ENCODE measurements around the gene PPP1CA.

DNA sequence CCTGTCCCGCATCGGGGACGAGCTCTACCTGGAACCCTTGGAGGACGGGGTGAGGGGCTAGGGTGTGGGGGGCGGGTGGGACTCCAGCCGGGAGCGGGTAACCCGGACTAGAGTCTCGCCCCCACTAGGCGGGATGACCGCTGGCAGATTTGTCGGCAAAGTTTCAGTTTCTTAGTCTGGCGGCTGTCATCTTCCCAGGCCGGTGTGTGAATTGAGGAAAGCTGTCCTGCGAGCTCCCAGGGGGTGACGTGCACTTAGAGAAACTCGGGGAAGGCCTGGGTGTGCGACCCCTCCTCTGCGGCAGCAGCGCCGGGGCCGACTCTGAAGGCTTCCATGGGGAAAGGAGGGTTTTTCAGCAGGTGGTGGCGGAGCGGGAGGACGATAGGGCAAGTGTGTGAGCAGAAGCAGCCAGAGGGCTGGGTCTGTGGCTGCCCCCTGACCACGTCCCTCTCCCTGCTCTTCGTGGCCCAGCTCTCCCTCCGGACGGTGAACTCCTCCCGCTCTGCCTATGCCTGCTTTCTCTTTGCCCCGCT is 9.4 kb downstream of the PPP1CA start:
- TF ChIP-seq, protein P1, sequence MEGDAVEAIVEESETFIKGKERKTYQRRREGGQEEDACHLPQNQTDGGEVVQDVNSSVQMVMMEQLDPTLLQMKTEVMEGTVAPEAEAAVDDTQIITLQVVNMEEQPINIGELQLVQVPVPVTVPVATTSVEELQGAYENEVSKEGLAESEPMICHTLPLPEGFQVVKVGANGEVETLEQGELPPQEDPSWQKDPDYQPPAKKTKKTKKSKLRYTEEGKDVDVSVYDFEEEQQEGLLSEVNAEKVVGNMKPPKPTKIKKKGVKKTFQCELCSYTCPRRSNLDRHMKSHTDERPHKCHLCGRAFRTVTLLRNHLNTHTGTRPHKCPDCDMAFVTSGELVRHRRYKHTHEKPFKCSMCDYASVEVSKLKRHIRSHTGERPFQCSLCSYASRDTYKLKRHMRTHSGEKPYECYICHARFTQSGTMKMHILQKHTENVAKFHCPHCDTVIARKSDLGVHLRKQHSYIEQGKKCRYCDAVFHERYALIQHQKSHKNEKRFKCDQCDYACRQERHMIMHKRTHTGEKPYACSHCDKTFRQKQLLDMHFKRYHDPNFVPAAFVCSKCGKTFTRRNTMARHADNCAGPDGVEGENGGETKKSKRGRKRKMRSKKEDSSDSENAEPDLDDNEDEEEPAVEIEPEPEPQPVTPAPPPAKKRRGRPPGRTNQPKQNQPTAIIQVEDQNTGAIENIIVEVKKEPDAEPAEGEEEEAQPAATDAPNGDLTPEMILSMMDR (IDR thresholded peaks at IDR 0.05): no peak
- no peak for TF ChIP-seq TP53 (CRISPR knock-in tag; IDR thresholded peaks at IDR 0.05)
- no peak for TF ChIP-seq JUNB (IDR thresholded peaks at IDR 0.05)
- no peak for TF ChIP-seq POLR2A (IDR thresholded peaks at IDR 0.05; ENCODE audit: low read length)
- TF ChIP-seq SMC3 (IDR thresholded peaks at IDR 0.05): no peak
- no peak for TF ChIP-seq KDM5A (IDR thresholded peaks at IDR 0.05)
- TF ChIP-seq, protein P2, sequence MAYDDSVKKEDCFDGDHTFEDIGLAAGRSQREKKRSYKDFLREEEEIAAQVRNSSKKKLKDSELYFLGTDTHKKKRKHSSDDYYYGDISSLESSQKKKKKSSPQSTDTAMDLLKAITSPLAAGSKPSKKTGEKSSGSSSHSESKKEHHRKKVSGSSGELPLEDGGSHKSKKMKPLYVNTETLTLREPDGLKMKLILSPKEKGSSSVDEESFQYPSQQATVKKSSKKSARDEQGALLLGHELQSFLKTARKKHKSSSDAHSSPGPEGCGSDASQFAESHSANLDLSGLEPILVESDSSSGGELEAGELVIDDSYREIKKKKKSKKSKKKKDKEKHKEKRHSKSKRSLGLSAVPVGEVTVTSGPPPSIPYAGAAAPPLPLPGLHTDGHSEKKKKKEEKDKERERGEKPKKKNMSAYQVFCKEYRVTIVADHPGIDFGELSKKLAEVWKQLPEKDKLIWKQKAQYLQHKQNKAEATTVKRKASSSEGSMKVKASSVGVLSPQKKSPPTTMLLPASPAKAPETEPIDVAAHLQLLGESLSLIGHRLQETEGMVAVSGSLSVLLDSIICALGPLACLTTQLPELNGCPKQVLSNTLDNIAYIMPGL (CRISPR knock-in tag; IDR thresholded peaks at IDR 0.05; ENCODE audit: borderline replicate concordance): no peak
